GM19467 (cell line): ENCODE results near the gene CSMD2.

Experiments
- ATAC-seq: cut with Tn5 transposase; IDR thresholded peaks from one replicate; pipeline ENCODE4 v1.9.1; 2021; ENCODE audit warnings: mild to moderate bottlenecking, moderate library complexity; ENCODE audit not compliant: unreplicated experiment

CSMD2 gene

DNA sequence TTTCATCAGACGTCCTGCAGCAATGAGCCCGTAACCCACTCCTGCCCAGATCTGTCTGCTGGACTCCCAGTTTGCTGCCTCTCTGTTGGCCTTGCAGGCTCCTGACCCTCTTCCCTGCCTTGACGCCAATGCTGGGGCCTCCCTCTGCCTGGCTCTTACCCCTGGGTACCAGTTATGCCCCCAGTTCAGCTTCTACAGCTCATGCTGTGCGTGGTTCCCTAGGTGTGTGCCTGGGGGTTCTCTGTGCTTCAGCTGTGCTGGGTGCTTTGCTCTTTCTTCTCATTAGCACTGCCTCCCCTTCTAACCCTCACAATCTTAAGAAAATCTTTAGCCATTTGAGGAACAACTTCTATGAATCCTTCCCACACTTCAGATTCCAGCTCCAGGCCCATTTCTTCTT is 541.2 kb downstream of the CSMD2 start:
- no peak for ATAC-seq

DNA sequence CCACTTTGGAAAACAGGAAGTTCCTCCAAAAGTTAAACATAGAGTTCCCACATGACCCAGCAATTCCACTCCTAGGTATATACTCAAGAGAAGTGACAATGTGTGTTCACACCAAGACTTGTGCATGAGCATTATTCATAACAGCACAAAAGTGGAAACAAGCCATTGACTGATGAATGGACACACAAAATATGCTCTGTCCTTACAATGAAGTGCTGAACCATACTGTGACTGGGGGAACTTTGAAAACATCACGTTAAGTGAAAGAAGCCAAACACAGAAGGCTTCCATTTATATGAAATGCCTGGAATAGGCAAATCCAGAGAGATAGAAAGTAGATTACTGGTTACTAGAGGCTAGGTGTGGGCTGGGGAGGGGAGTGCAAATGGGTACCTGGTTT is 542.3 kb downstream of the CSMD2 start:
- no peak for ATAC-seq

DNA sequence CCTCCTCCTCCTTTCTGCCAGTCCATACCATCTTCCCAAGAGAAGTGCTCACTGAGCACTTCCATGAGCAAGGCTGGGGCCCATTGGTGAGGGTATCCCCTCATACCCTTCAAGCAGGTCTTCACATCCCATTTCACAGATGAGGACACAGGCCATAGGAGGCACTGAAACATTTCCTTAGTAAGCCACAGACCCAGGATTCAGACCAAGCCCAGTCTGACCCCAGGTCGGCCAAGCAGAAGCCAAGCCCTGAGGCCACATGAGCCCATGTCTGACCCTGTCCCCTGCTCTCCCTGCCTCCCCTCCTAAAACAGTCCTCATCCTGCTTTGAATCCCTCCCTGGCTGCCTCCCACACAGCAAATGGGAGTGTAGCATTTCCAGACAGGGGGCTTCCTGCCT is 546.4 kb downstream of the CSMD2 start:
- ATAC-seq: no peak

DNA sequence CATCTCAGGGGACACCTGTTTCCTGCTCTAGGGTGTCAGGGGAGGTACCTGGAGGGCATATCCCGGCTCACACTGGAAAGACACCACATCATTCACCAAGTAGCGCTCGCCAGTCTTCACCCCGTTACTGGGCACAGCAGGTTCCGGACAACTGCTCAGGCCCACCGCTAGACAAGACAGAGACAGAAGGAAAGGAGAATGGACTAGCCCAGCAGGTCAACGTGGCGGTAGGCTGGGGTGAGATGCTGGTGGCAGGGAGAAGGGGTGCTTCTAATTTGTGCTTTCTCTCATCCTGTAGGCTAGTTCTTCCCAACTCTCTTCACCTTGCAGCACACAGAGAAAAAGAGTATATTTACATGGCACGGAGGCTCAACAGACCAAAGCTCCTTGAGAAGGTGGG is 547.6 kb downstream of the CSMD2 start:
- ATAC-seq: no peak

DNA sequence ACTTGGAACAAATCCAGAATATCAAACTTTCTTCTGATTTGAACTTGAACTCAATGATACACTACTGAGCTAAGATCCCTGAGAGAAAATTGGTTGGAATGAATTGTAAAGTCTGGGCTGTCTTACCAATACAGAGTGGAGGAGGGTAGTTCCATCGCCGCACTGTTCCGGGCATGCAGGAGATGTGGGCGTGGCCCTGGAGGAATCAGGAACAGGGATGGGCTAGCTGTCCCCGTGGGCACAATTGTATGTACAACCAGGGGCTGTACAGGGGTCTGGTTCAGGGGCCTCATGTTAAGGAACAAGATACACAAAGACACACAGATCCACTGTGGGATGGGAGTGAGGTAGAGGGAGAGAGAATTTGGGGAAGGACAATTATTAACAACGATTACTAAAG is 548.2 kb downstream of the CSMD2 start:
- no peak for ATAC-seq

DNA sequence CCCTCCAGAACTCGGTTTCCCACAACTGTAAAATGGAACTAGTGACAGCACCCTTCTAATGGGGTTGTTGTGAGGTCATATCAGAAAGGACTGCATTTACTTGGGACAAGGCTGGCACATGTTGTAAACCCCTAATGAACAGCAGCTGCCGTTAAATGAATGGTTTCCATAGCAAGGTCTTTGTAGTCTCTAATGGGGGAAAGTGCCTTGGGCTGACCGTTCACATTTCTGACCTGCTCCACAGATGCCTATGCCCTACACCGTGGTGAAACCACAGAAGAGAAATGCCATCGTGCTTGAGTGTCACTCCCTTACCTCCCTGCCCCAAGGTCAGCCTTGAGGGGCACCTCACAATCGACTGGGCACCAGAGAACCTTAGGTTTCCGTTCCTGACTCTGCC is 549.5 kb downstream of the CSMD2 start:
- ATAC-seq: no peak

DNA sequence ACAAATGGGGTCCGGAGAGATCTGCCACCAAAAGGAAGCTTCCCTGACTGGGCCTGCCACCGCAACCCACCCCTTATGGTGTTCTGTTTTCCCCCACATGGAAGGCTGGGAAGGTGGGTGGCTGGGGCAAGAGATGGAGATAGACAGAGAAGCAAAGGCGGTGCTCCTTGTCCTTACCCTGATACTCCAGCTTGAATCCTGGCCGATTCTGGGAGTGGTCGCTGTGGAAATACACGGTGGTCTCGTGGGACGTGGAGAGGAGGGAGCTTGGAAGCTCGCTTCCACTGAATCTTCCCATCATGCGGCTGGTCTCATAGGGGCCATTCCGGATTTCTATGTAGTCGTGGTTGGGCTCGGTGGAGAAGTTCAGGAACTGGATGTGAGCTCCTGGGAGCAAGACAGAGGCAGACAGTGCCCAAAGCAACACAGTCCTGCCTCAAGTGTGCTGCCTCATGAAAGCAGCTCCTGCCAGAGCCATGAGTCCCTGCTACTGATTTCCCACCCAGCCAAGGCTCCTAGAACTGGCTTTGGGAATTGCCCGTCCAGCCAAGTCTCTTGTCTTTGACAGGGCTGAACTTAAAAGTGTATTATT is 554.1 kb downstream of the CSMD2 start:
- no peak for ATAC-seq

DNA sequence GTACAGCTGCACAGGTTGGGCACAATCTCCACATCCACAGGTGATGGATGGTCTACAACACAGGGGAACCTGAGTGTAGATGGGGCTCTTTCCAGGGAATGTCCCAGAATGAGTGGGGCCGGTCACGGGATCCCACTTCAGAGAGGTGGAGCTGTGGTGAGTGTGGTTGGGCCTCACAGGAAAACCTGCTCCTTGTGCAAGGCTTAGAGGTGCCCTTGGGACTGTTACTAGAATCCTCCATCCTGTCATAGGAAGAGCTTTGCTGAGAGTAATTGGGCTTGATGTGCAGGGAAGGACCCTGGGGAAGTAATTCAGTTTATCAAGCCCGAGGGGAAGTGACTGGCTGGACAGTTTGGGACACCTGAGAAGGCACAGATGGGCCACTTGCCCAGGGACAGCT is 554.6 kb downstream of the CSMD2 start:
- no peak for ATAC-seq

DNA sequence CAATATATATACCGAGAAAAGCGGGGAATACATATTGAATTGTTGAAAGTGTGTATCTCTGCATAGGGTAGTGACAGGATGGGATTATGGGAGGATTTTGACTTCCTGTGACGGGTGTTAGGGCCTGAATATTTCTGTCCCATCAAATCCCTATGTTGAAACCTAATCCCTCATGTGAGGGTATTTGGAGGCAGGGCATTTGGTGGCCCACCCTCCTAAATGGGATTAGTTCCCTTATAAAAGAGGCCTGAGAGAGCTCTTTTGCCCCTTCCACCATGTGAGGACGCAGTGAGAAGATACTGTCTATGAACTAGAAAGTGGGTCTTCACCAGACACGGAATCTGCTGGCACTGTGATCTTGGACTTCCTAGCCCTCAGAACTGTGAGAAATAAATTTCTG is 555.3 kb downstream of the CSMD2 start:
- ATAC-seq: no peak

DNA sequence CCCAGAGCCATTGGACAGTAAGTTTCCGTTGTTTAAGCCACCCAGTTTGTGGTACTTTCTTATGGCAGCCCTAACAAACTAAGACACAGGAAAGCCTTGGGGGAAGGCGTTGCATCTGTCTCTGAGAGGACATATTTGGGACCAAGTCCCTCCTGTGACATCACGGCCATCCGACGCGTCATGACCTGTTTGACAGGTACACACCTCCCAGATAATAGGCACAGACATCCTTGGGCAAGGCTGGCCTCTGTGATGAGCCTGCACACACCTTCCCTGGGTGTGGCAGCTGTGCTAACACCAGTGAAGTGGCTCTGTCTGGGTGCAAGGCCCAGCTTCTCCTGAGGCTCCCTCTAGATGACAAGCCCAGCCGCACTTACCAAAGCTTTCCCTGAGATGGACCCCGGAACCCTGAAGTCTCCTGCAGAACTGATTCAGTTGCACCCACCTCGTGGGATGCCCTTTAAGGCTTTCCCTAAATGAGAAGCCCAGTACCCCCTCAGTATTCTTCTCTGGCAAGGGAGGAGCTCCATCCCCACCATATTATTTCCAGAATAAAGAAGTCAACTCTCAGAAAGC is 556.1 kb downstream of the CSMD2 start:
- no peak for ATAC-seq

DNA sequence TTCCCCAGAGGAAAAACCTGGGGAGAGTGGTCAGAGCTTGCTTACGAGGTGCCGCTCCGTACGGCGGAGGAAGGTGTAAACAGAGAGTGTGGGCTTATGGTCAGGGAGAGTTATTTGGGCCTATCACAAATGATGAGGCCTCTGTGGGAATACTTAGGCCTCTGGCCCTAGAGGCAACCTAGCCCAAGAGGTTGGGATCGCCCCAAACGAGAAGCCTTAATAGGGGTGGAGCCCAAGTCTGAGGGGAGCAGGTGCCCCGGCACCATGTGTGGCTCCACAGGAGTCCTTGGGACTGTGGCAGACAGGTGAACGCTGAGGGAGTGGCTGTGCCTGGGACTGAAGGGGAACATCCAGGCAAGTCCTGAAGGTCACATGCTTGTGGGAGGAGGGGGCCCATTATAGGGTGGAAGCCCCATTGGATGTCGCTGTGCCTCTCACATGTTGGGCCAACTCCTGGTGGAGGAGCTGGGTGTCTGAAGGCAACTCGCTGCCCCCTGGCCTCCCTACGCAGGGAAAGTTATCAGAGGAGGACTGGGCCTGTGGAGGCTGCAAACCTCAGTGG is 557.5 kb downstream of the CSMD2 start:
- no peak for ATAC-seq

DNA sequence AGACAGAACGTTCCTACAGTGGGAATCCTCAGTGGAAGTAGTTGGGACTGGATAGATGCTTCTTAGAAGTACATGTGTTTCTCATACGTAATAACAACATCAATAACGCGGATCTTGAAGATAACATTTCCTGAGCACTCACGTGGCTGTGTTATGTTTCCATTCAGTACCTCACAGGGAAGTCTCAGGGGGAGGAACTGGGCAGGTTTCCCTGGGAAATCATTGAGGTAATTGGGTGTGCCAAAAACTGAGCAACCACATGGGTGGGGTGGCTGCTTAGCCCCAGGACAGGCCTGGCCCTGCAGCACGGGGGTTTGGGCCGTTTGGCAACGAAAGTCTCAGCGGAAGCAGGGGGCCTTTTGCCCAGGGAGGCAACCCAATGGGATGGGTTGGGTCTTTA is 558.8 kb downstream of the CSMD2 start:
- ATAC-seq: no peak

DNA sequence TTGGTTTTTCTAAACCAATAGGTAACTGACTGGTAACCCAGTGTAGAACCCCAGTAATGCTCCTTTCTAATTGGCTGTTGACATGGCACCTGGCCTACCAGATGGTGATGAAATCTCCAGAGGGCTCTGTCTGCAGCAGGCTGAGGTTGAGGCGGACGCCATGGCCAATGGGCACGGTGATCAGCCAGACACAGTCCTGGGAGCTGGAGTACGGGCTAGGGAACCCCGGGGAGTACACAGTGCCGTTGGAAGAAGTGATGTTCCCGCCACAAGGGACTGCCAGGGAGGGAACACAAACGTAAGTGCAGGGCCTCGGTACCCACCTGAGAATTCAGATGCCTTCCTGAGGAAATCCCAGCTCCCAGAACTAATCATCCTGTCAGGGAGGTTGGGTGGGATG is 562.8 kb downstream of the CSMD2 start:
- no peak for ATAC-seq

DNA sequence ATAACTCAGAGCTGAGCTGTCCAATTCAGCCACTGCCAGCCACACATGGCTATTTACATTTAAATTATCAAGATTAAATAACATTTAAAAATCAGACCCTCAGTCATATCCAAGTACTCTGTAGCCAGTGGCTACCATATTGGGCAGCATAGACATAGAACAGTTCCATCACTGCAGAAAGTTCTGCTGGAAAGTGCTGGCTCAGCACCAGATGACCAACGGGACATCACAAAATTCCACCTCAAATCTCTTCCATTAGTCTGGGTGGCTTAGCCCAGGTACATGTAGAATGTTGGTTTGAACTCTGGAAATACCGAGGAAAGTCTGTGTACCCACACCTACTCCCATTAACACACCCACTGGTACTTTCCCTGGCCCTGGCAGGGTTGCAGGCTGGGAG is 563.3 kb downstream of the CSMD2 start:
- no peak for ATAC-seq

DNA sequence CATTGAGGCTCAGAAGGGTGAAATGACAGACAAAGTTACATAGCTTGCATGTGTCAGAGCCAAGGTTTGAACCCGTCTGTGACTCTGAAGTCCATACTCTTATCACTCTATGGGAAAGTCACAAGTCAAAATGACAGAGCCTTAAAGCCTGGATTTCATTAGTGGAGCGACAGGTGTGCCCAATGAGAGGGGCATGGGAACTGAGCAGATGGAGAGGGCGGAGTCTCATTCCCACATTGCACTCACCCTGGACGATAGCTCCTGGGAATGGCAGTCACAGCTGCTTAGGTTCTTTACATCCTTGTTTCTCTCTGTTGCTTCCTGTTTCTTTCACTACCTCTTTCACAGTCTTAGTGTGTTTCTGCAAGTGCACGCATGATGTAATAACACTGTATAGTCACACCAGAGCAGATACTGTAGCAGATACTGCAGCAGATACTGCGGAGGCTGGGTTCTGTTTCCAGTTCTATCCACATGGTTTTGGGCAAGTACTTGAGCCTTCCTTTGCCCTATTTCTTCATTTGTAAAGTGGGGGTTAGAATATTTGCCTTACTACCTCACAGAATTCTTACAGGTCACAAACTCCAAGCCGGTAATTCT is 565.4 kb downstream of the CSMD2 start:
- no peak for ATAC-seq

DNA sequence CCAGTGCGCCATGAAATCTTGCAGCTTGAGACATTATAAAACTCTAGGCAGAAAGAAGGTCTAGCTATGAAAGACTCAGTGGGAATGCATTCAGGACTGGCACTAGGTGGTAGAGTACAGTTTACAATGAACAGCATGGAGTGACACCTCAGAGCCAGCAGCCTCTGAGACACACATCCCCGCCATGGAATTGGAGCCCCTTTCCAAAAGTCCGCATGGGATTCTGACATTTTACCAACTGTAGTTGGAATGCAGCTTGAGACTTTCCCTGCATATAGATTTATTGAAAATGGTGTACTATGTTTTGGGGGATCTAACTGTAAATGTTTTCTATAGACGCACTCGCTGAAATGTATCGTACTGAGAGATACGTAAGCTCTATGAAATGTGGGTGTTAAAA is 576.3 kb downstream of the CSMD2 start:
- ATAC-seq: no peak

DNA sequence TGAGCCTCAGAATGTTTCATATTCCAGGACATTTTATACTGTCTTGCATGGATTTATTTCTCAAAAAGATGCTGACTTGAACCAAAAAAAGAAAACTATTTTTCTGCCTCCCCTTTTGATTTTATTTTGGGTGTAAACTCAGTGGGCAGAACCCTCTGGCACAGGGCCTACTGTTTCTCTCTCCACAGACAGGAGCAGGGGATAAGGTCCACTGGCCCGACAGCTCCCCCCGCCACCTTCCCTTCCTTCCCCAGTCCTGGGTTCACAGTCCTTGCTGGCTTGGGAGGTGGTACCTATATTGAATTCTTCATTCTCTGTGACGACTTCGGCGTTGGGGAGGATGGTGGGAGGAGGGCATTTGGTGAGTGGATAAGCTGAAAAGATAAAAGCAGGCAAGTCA is 578.2 kb downstream of the CSMD2 start:
- no peak for ATAC-seq

DNA sequence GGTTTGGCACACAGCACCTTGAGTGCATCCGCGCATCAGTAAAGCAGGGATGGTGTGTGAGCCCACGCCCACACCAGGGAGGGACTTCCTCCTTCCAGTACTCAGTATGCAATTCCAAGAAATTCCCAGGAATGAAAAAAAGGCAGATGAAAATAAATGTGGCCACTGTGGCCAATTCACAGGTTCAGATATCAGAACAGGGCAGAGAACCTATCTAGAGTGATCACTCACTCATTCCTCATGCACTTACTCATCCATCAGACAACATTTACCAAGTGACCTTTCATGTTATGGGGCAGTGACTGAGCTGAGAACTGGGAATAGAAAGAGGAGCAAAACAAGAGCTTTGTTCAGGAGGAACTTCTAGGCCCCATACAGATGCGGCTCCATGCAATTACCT is 578.9 kb downstream of the CSMD2 start:
- no peak for ATAC-seq

DNA sequence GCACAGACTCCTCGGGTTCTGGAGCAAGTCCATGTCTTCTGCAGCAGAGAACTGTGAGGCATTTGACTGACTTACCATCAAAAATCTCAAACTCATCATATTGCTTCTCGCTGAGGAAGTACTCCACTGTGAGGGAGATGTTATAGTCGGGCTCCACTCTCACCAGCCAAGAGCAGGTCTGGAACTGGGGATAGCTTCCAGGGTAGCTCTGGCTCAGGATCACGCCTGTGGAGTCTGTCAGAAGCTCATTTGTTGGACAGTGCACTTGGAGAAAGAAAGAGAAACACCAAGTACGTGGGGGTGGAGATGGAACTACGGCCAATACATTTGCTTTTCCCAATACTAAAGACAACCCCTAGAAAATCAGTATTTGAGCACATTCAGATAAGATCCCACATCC is 581.5 kb downstream of the CSMD2 start:
- no peak for ATAC-seq

DNA sequence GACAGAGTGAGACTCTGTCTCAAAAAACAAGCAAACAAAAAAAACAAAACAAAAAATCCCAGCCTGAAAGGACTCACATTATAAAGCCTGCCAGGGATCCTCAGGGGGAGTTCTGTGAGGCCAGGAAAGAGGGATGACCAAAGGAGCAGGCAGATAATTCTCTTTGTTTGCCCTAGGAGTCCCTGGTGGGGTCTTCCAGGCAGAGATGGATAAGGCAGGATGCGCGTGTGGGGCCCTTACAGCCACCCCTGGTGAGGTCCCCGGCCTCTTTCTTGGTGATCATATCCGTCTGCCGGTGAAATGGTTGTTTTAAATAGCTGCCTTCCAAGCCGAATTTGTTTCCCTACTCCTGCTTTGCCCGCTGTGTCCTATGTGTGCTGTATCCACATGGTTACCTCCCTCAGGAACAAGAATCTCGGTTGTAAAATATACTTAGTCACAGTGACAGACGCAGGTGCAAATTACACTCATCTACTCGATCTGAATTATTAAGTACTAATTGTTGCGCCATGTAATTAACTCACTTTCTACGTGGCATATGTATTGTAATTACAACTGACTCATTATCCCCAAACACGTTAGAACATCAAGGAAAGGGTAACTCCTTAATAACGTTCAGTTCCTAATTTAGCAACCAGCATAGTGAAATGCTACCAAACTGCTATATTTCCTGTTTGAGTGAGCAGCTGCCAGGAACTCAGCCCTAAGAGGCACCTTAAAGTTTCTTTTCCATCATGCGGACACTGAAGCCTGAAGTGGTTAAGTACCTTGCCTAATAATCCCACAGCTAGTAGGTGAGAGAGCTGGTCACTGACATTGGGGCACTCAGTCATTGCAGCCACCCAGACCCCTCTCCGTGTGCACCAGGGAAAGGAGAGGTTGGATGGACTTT is 586.2 kb downstream of the CSMD2 start:
- ATAC-seq: no peak

DNA sequence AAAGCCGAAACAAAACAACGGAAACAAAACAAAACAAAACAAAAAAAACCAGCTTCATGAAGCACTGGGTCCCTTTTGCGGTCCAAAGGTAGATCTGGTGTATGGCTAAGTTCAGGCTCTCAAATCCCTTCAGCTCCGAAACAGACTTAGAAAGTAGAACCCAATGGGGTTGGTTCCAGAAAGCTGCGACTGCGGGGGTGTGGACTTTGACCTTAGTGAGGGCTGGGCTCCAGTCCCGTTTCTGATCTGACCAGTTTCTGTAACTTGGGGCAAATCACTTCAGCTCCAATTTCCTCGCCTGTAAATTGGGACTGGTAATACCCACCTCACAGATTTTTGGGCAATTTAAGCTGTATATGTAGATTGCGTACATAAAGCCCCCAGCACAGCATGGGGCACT is 587.4 kb downstream of the CSMD2 start:
- ATAC-seq: no peak
